ENCODE data around the gene SMARCA2.

SMARCA2 gene

DNA sequence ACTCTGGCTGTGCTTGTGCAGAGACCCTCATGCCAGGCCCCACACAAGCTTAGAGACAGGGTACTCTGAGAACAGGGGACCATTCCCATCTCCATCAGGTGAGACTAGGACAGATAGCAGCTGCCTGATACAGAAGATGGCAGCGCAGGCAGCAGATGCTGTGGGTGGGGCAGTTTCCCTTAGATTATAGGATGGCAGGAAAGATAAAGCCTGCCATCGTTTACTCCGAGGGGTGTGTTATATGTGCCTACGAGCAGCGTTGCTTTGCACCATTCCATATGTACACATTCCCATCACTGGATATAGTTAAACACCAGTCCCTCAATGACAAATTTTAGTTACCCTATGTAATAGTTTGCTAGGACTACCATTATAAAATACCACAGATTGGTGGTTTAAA lies 135.2 kb downstream of the SMARCA2 start:
- DNase-seq = no peak

DNA sequence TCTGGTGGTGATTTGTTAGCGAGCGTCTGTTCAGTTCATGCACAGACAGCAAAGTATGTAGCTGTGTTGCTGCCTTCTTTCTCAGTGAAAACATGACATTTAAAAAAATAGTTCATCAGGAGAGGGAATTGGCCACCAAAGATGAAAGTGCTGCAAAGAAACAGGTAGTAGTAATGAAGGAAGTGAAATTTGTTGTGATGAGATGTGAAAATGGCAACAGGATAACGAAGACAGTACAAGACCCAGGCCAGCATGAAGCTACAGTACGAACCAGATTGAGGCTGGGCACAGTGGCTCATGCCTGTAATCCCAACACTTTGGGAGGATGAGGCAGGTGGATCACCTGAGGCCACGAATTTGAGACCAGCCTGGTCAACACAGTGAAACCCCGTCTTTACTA lies 136.0 kb downstream of the SMARCA2 start:
- DNase-seq = no peak

DNA sequence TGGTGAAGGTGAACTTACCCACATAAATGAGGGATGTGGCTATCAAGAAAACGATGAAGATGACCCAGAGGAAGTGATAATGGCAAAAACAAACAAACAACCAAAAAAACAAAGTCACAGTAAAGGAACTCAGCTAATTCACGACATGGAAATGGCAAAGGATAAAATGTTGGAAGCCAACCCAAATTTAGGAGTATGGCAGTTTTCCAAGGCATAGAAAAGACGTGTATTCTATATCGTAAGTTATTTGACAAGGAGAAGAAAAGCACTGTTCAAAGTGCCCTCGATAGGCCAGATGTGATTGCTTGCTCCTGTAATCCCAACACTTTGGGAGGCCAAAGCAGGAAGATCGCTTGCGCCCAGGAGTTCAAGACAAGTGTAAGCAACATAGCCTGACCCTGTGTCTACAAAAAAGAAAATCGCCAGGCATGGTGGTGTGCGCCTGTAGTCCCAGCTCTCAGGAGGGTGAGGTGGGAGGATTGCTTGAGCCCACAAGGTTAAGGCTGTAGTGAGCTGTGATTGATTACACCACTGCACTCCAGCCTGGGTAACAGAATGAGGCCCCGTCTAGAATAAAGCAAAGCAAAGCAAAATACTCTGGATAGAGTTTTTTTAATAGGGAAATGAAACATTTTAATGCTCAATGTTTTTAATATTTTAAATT lies 138.0 kb downstream of the SMARCA2 start:
- no peak for DNase-seq

DNA sequence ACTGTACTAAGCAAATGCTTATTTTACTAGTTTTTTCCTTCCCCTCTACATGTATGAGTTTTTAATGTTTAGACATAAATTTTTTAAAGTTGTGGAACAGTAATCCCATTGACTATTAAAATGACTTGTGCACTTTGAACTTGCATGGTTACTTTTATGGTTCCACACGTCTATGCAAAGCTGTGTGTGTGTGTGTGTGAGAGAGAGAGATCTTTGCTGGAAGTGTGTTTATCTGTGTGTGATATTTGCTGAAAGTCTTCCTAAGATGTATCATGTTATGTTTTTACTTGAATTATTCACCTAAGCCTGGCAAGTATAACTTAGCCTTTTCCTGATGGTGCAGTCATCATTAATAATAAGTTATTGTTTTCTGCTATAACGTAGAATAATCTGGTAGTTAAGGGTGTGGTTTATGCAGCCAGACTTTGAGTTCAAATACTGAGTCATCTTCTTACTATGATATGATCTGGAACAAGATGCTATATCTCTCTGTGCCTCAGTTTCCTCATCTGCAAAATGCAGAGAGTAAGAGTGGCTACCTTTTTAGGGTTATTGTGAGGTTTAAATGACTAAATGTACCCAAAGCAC lies 138.6 kb downstream of the SMARCA2 start:
- no peak for DNase-seq

DNA sequence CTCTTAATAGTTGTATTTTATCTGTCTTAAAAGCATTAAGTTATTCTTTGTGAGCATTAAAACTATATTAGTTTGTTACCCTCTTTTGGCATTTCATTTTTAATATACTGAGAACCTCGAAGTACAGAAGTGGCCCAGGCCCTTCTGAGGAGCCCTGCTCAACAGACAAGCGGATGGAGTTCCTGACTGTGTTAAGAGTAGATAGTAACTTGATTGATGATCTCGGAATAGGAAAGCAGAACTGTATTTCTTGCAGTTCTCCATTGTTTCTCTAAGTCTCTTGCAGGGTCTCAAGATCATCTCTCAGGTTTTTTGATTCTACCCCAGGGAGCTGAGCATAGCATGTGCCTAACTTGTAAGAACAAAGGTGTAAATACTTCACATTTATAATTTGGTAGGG lies 139.6 kb downstream of the SMARCA2 start:
- no peak for DNase-seq

DNA sequence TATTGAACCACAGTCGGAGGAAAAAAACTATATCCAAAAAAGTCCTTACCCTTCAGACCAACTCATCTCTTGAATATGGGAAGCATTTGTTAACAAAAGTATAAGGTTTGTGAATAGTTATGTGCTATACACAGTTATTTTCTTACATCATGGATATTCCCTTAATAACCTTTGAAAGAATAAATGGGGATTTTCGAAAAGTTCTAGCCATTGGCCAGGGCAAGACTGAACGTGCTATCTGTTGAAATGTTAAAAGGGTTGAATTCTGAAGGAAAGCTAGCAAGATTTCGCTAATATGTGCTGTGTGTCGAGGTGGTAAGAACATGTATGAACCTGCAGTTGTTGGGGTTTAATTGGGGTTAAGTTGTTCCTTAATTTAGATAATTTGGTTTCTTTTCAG lies 140.8 kb downstream of the SMARCA2 start:
- no peak for DNase-seq

DNA sequence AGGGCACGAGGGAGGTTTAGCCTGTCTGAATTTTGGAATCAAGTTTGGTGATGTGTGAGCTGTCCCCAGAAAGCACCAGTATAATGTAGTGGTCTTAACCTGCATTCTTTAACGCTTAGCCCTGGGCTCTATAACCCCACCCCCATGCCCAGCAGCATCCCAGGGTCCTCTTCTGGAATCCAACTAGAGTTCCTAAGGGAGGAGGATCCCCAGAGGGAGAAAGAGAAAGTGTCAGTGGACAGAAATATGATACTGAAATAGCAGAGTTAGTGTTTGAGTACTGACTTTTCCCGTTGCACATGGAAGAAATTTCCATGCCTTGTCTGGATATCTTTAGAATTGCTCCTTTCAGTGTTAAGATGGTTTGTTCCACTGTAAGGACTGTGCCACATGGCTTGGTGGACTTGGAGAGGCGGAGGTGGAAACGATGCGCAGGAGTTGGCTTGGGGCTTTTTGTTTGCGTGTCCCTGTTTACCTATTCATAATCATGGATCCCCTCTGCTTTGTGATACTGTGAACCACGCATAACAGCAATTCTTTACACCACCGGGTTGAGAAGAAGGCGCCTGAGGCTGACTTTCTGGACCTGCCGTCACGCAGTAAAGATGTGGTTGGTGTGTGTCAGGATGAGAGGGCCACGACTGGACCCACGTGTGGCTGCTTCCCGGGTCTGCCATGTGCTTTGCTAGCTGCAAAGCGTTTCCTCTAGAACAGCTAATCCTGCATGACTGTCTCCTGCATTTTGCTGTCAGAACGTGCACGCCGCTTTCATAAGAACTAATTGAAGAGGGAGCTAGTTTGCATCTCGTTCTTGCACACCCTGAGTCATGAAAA lies 142.3 kb downstream of the SMARCA2 start:
- DNase-seq = no peak

DNA sequence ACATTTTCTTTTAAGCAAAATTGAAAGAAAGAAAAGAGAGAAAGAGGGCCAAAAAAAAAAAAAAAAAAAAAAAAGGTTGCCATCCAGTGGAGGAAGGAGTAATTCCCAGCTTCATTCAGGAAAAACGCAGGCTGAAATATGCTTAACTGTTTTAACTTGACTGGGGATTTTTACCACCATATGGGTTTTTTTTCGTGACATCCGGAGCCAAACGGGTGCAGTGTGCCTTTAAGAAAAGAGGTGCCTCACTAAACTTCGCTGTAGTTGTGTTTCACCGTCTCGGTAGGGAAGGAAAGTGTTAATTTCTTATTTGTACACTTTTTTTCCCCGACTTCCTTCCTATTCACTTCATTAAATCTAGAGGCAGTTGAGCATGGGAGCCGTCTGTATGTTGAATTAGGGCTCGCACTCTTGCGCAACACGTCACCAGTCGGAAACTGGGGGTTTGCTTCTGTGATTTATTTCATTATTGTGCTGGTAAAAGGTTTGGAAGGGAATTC lies 143.0 kb downstream of the SMARCA2 start:
- no peak for DNase-seq

DNA sequence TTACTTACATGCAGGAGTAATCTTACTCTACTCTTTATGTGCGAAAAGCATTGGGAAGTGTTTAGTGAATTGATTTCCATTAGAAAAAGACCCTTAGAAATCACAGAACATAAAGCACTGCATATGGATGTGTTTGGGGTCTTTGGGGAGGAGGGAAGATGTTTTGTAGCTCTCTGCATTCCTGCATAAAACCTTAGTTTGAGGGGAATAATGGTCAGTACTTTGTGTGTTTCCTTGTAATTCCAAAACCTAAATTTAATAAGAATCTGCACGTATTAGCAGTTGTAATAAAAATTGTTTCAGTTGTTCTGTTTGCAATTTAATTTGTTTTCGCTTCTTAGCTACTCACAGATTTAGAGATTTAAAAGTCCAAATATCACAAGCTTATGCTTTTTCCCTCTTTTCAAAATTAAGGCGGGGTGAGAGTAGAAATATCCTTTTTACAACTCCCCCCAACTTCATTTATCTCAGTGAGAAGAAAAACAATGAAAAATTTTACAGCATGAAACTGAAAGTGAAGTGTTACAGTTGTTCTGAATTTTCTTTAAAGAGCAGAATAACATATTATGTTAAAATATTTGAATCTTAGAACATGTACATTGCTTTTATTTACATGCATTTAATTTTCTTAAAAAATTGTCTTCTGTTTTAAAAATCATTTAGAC lies 143.8 kb downstream of the SMARCA2 start:
- DNase-seq = no peak

DNA sequence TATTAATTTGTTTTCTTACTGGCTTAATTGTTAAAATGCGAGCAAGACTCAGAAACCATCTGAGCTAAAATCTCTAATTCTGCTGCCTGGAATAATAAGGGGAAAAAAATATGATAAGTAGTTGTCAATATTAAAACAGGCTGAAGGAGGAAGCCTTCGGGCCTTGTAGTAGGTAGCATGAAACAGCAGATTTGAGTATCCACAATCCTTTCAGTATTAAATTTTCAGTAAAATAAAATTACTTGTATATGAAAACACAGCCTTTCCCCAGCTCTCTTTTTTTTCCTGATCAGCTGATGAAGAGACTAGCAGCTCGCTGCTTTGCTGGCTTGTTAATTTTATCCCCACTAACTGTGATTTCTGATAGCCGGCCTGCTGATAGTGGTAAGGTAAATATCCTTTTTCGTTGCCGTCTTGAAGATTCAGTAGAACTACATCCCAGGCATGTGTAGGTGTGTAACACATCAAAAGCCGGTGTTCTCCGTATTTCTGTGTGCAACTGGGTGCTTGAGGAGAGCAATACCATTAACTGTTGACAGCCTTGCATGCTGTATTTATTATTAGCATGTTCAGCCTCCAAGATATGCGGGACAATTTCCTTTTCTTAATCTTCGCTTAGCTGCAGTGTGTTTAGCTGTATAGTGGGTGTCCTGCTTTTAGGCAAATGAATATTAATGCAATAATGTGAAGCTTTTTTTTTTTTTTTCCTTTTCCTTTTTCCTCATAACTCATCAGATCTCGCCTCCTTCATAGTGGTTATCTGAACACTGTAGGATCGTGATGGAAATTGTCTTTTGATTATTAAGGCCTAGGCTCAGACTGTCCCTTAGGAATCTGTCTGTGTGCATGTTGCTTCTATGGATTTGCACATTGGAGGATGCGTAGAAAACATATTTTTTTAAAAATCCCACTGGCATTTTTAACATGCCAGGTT lies 144.6 kb downstream of the SMARCA2 start:
- no peak for DNase-seq

DNA sequence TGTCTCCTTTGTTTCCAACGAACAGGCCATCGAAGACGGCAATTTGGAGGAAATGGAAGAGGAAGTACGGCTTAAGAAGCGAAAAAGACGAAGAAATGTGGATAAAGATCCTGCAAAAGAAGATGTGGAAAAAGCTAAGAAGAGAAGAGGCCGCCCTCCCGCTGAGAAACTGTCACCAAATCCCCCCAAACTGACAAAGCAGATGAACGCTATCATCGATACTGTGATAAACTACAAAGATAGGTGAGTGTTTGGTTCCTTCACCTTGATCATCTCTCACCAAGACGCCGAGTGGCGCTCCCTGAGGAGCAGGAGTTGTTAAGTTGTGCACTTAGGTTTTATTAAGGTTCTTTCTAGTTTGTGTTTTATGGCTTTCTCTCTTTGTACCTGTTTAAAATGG lies 146.5 kb downstream of the SMARCA2 start:
- no peak for DNase-seq

DNA sequence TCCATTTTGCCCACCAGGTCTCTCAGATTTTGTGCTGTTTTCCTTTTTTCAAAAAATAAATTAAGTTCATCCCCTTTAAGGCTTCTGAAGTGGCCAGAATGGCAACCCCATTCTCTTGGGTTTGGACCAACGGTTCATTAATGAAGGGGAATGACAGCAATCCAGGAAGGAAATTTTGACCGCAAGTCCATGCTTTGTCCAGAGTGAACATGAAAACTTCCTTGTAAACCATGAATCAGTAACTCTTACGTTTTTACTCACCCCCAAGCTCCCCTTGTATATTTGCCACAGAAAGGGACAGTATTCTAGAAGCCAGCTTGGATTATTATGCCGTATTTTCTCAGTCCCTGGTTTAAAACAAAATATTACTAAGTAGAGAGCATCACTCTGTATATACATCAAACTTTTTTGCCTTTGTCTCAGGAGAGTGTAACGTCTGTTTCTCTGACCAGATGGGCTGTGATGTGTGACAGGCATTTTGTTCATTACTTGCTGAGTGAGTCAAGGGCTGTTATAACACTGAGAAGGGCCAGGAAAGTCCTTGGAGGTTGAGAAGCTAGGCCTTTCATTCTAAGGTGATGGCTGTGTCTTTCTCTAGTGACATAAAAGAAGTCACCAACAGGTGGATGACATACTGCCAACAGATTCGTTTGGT lies 148.2 kb downstream of the SMARCA2 start:
- DNase-seq = no peak

DNA sequence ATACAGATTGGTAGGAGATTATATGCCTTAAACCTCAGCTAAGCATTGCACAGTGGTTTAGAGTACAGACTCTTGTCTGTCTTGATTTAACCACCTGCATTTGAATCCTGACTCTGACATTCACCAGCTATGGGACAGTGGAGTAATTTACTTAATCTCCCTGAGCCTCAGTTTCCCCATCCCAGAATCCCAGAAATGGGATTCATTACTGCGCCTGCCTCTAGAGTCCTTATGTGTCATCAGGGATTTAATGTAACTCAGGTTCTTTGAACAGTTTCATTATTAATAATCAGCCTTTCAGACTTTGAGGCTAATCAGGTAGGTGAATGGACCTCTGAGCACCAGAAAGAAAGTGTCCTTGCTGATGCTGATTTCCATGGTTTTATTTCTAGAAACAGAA lies 149.1 kb downstream of the SMARCA2 start:
- no peak for DNase-seq

DNA sequence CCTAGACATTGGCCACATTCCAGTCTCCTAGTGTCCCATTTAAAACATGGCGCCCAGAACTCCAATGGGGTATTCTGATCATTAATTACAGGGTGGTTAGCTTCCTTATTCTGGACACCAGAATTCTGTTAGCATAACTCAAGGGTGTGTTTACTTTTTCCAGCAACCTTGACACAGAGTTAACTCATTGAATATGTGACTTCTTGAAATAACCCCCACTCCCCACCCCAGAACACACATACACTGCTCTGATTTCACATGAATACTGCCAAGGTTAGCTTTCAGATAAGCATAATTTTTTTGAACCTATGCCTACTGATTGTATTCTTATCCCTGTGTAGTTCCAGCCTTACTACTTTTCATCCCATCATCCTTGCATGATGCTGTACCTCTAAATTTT lies 151.1 kb downstream of the SMARCA2 start:
- no peak for DNase-seq

DNA sequence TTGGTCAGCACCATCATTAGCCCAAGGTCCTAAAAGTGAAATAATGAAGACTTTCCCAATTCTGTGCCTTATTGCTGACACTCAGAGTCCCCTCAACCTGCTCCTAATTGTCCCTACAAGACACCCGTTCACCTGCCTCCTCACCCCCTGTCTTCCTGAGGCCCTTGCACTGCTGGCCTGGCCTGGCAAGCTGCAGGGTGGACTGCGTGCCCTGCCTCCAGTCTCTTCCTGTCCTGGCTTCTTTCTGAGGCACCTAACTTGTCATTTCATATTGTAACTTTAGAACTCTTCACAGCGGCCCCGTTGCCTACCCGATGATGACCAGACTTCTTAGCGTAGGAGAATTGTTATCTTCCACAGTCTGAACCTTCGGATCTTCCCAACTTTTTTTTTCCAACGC lies 153.9 kb downstream of the SMARCA2 start:
- no peak for DNase-seq

DNA sequence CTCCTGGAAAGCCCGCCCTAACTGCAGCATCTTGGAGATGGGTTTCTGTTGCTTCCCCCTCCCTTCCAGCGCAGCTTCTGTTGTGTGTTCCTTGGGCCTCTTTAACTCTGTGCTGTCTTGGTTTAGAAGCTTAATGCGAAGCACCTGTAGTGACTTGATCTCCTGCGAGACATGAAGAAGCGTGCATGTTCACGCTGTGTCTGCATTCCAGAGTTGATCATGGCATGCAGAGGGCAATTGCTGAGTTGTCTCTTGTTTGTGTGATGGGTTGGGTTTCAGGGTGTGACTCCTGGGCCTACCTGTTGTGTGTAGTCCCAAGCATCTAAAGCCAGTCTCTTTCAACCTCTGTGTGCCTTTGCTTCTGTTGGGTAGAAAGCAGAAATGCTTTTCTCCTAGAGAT lies 155.6 kb downstream of the SMARCA2 start:
- DNase-seq = no peak

DNA sequence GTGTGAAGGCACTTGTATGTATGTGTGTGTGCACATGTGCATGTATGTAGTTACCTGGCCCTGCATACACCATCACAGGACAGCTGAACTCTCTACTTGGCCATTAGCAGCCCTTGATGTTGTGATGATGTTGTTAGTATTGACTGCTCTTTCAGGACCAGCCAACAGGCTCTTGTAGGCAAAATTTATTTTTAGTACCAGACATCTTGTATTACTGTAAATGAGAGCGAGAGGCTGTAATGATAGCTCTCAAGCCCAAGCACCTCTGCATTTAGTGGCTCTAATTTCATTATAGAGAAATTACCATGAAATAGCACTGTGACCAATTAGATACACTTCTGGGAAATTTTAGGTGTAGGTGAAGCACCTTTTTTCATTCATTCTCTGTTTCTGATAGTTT lies 158.0 kb downstream of the SMARCA2 start:
- no peak for DNase-seq

DNA sequence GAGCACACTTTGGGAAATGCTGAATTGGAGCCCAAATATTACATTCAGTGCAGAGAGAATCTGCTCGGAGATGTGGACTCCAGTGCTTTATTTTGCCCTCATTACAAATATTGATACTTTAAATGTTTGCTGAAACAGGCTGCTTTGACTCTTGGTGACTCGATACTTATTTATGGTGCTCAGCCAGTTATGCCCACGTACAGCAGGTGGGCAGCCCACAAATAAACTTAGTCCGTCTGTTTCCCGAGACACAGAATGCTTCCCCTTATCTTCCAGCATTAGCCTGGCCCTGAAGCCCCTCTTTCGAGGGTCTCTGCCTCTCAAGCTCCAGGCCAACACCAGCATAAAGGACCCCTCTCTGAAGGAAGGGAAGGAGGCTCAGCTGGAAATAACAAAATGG lies 158.7 kb downstream of the SMARCA2 start:
- DNase-seq = no peak

DNA sequence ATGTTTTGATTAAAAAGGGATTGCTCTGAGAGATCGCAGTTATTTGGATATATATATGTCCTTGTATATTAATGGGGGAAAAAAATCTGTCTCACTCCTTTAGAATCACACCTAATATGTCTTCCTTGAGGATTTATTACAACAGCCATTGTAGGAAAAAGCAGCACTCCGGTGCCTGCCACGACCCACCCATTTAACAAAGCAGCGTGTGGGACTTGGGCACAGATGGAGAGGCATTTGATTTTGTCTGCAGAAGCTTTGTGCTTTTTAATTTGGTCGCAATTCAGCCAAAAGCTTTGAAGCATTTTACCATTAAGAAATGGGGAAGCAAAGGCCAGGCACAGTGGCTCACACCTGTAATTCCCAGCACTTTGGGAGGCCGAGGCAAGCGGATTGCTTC lies 159.2 kb downstream of the SMARCA2 start:
- DNase-seq = no peak

DNA sequence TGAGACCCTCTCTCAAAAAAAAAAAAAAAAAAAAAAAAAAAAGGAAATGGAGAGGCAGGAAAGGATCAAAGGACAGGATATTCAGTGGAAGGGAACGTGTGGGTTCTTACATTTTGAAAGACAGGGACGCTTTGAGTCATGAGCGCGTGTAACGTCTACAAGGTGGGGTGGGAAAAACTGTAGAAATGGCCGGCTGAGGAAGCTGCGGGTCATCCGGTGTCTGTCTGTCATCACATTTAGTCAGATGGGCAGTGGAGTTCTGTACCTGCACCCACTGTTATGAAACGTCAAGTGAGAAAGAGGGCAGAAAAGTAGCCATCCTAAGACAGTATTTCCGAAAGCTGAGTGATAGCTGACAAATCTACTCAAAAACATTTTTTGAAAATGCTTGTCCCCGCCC lies 159.8 kb downstream of the SMARCA2 start:
- DNase-seq = no peak

DNA sequence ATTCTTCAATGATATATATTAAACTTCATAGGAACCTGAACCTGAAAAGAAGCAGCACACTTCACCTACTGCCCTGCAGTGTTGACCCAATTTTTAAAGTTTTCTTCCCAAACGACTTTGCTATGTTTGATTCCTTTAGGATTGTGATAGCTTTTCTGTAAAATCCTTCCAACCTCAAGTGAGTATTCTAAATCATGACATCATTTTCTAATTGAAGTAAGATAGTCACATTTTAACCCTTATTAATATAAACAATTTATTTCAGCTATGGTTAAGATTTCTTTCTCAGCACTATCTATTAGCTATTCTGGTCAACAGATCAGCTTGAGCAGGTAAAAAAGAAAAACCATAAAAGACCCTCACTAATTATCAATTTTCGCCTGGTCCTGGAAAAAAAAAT lies 162.0 kb downstream of the SMARCA2 start:
- DNase-seq = no peak

Data from NCI-H1930 (cell line).